Large intestine (tissue), 3 donors: ENCODE measurements around the gene DBI. TPM values are rescaled to one million over a fixed set of nuclear protein-coding genes. Genes with fewer than 3 reads are reported as not detected.
"Not testable (repeated sequence)": the region's sequence is repeated elsewhere in the genome, so short reads cannot be mapped to it uniquely, and the experiment has no call there.

ENCODE experiments used
- DNase-seq, 2 donors: peaks; one replicate each; pipeline versions ENCODE4 v3.0.0 to v3.0.0-alpha.2; 2013
- H3K27ac ChIP-seq: one replicate; pipeline ENCODE4 v1.5.1; 2013; ENCODE audit warnings: low read length
- H3K27me3 ChIP-seq: 2 replicates; pipeline ENCODE4 v1.6.1; 2013; ENCODE audit warnings: low read length; ENCODE audit not compliant: control insufficient read depth, insufficient read depth
- H3K36me3 ChIP-seq: 2 replicates; pipeline ENCODE4 v1.6.1; 2013; ENCODE audit warnings: low read length; ENCODE audit not compliant: control insufficient read depth, insufficient read depth
- H3K4me1 ChIP-seq: one replicate; pipeline ENCODE4 v1.6.1; 2013; ENCODE audit warnings: low read length; ENCODE audit not compliant: control insufficient read depth, insufficient read depth
- H3K4me3 ChIP-seq: one replicate; pipeline ENCODE4 v1.5.1; 2013; ENCODE audit warnings: low read length
- H3K9me3 ChIP-seq: one replicate; pipeline ENCODE4 v1.6.1; 2013; ENCODE audit warnings: mild to moderate bottlenecking, low read depth, low read length, moderate library complexity; ENCODE audit not compliant: control insufficient read depth
- WGBS: methylation state at CpG from one replicate; pipeline ENCODE4 v1.1.5; 2013; ENCODE audit warnings: low lambda C conversion rate; ENCODE audit not compliant: insufficient coverage; 5-methylcytosine and 5-hydroxymethylcytosine counted together
- polyA plus RNA-seq: library from polyadenylated mRNA; unstranded; fragments of 120-200 nt; gene quantifications from one replicate; pipeline ENCODE4 v1.2.1, GENCODE V29; 2013

The DBI gene
- polyA plus RNA-seq, 1 donor: 377 TPM

DNA sequence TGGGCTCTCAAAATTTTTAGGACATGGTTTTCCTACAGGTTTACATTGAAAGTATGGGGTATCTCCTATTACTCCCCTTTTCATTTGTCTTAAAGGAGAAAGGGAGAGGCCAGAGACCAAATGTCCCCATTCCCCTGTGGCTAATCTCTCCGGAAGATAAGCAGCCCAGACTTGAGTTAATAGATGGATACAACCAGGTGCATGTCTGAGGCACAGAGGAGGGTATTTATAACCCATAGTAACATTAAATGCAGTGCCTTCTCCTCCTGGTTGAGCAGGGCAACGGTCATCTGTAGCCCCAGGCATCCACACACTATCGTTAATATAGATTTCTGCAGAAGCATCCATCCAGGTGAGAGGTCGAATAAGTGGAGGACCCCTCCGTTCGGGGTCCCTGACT, 9.6 kb downstream of the DBI start:
- H3K9me3 ChIP-seq, H3K4me1 ChIP-seq, H3K4me3 ChIP-seq, H3K27ac ChIP-seq, H3K27me3 ChIP-seq, DNase-seq: not testable (repeated sequence)
- peaks cover 24% of the 10 kb centered on the region for H3K36me3 ChIP-seq
- no CpG with 5 or more reads among the region's 6 CpGs for WGBS

DNA sequence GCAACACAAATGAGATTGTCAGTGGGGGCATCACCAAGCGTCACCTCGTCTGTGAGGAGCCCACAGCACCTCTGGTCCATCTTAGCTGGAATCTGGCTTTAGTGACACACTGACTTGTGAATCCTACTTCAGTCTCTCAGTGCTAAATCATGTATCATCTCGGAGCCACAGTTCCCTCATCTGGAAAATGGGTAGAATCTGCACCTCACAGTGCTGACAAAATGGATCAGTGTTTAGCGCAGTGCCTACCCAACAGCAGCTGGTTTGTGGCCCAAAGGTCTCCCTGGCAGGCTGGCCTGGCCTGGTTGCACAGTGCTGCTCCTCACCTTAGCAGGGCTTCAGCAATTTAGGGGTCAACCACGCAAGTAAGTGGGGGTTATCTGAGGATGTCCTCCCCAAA, 10.0 kb downstream of the DBI start:
- Histone ChIP-seq H3K27me3 (no peaks in the 10 kb centered on the region), H3K4me1 (peaks cover 7% of the 10 kb centered on the region), H3K9me3 (peaks cover 6% of the 10 kb centered on the region), H3K27ac (no peak overlapping the region), H3K36me3 (peaks cover 20% of the 10 kb centered on the region), H3K4me3 (no peak overlapping the region)
- no peak for DNase-seq
- WGBS: 100% methylated on average over 1 of the region's 5 CpGs

DNA sequence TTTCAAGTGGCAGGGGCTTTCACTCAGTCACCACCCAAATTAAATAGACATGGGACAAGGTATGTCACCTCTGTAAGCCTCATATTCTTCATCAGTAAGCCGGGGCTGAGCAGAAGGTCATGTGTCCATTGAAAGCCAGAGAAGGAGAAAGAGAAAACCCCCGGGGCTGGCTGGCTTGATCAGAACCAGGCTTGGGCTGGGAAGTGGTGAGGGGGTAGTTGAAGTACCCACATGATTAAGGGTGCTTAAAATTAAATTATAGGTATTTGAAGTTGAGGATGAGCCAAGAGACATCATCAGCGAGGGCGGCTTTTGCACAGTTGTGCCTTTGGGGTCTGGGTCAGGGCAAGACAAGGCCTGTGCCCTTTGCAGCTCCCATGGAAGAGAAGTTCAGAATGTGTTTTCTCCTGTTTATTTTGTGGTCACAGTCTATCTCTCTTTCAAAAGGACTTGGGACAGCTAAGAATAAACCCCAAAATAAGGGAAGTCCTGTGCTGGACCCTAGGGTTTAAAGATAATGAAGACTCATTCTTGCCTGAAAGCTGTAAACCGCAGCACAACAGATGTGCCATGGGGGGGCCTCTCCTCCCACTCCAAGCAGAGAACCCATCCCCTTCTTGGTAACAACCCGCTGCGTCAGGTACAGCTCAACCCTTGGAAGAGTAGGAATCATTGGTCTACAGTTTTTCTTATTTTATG, 10.7 kb downstream of the DBI start:
- H3K27me3 ChIP-seq: no peaks in the 10 kb centered on the region
- peaks cover 6% of the 10 kb centered on the region for H3K9me3 ChIP-seq
- no peak for DNase-seq
- H3K4me1 ChIP-seq: peaks cover 7% of the 10 kb centered on the region
- H3K36me3 ChIP-seq: peaks cover 14% of the 10 kb centered on the region
- H3K4me3 ChIP-seq: no peak overlapping the region
- no peak overlapping the region for H3K27ac ChIP-seq
- WGBS: no CpG with 5 or more reads among the region's 7 CpGs

DNA sequence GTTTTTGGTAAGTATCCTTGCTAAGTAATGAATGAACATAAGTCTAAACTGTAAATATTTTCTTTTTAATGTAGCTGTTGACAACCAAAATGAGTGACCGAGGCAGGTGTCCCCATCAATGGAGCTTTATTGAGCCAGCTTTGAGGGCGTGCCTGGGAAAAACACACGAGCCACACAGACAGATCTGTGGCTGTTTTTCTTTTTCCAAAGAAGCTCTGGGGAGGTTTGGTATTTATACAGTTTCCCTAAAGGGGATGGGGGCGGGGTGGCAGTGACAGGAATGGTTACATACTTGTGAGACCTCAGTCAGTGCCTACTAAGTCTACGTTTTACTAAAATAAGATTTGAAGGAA, 11.2 kb downstream of the DBI start:
- 20% methylated on average over 1 of the region's 5 CpGs for WGBS
- no peaks in the 10 kb centered on the region for H3K27me3 ChIP-seq
- DNase-seq: no peak

DNA sequence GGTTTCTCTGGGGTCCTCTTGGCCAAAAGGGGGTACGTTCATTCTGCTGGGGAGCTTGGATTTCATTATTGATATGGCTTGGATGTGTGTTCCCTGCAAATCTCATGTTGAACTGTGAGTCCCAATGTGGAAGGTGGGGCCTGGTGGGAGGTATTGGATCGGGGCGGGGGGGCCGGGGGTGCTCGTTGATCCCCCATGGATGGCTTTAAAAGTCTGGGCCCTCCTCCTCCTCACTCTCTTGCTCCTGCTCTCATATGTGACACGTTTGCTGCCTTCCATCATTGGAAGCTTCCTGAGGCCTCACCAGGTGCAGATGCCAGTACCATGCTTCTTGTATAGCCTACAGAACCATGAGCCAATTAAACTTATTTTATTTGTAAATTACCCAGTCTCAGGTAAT, 11.8 kb downstream of the DBI start:
- H3K27ac ChIP-seq: no peak overlapping the region
- no peaks in the 10 kb centered on the region for H3K9me3 ChIP-seq
- no peak overlapping the region for H3K4me3 ChIP-seq
- WGBS: no CpG with 5 or more reads among the region's 6 CpGs
- DNase-seq: no peak
- H3K36me3 ChIP-seq: peaks cover 3% of the 10 kb centered on the region
- no peaks in the 10 kb centered on the region for H3K27me3 ChIP-seq
- H3K4me1 ChIP-seq: peaks cover 7% of the 10 kb centered on the region

More for the DNA sequence above, 11.2 kb downstream of the DBI start:
- peaks cover 7% of the 10 kb centered on the region for H3K4me1 ChIP-seq
- H3K9me3 ChIP-seq: peaks cover 6% of the 10 kb centered on the region
- no peak overlapping the region for H3K27ac ChIP-seq
- H3K36me3 ChIP-seq: peaks cover 9% of the 10 kb centered on the region
- H3K4me3 ChIP-seq: no peak overlapping the region

DNA sequence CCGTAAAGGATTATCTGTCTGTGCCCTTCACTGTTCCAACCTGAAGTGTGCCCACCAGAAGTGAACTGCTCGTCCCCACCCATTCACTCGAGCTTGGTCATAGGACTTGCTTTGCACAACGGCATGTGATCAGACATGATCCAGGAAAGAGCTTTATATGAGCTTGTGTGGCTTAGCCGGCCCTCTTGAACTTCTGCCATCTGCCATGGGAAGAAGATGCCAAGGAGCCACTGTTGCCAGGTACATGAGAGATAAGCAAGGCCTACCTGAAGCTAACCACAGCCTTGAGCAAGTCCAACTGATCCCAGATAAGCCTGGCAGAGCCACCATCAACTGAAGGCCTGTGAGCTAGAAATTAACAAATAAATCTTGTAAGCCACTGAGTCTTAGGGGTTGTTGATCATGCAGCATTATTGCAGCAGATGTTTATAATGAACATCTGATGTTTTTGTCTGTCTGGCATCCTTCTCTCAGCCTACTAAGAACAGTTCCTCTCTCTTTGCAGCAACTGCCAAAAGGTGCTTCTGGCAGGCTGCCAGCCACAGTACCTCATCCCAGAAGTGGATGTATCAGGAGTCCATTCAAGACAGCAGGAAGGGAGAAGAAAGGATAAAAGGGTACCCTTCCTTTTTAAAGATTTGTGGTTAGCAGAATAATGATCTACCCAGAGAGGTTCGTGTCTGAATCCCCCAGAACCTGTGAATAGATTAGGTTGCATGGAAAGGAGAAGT, 16.8 kb downstream of the DBI start:
- DNase-seq: no peak
- no peak overlapping the region for H3K27ac ChIP-seq
- H3K36me3 ChIP-seq: no peaks in the 10 kb centered on the region
- no peaks in the 10 kb centered on the region for H3K27me3 ChIP-seq
- no CpG with 5 or more reads among the region's 6 CpGs for WGBS
- peaks cover 15% of the 10 kb centered on the region for H3K4me1 ChIP-seq
- H3K9me3 ChIP-seq: no peaks in the 10 kb centered on the region
- H3K4me3 ChIP-seq: no peak overlapping the region

DNA sequence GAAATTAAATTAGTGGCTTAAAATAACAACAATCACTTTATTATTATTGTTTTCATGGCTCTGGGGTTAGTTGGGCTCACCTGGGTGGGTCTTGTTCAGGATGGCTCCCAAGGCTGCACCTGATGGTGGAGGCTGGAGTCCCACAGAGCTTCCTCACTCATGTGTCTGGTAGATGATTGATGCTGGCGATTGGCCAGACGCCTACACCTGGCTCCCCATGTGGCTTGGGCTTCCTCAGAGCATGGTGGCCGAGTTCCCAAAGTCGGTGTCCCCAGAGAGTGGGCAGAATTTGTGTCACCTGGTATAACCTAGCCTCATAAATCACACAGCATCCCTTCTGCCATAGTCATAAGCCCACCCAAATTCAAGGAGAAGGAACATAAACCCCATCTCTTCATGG, 18.2 kb downstream of the DBI start:
- H3K27me3 ChIP-seq: no peaks in the 10 kb centered on the region
- no peak for DNase-seq
- H3K9me3 ChIP-seq: no peaks in the 10 kb centered on the region
- no peak overlapping the region for H3K27ac ChIP-seq
- H3K4me3 ChIP-seq: no peak overlapping the region
- H3K36me3 ChIP-seq: no peaks in the 10 kb centered on the region
- peaks cover 22% of the 10 kb centered on the region for H3K4me1 ChIP-seq
- no CpG with 5 or more reads among the region's 4 CpGs for WGBS

DNA sequence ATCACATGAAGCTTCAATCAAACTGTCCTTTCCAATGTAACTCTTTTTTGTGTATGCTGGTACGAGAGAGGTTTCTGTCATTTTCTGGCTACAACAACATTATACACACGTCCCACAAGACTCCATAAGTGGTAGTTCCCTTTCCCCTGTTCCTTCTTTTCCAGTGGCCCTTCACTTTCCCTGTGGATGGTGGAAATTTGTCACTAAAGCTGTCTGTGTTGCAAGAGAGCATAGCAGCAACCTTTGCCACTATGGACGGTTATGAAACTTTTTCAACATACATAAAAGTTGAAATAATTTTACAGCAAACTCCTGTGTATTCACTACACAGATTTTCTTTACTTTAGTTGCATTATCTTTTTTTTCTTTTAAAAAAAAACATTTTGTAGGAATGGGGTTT, 18.7 kb downstream of the DBI start:
- peak in 1 of 2 donors; percentile 46 for DNase-seq
- H3K27me3 ChIP-seq: no peaks in the 10 kb centered on the region
- no peaks in the 10 kb centered on the region for H3K9me3 ChIP-seq
- WGBS: no CpG with 5 or more reads among the region's 3 CpGs
- H3K36me3 ChIP-seq: no peaks in the 10 kb centered on the region
- H3K4me3 ChIP-seq: no peak overlapping the region
- H3K4me1 ChIP-seq: peaks cover 22% of the 10 kb centered on the region
- no peak overlapping the region for H3K27ac ChIP-seq

DNA sequence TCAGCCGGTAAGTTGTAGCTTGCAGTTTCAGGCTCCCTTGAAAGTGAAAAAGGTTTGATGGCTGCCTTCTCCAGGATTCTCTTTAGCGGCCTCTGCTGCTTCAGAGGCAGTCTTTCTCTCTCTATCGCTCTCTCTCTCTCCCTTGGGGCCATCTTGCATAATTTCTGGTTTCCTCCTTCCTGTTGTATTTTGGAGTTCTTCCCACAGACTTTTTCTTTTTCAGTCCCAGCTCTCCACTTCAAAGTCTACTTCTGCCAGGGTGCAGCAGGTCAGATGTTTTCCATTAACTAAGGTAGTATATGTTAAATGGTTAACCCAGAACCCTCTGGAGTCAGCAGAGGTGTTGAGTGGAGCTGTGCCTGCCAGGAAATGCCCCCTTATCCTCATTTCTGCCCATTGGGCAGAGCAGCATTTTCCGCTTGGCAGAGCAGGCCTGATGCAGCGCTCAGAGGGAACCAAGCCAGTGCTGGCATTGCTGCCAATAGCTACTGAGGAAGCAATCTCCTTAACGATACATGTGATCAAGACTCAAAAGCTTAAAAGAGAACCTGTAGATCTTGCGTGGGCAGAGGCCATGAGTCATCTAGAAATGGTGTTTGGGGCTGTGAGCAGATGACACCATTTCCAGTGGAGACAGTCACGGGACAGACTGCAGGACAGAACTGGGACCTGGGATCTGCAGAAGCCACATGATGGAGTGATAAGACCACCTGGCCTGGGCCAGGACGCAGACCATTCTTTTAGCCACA, 20.8 kb downstream of the DBI start:
- peak; percentile 60 to 88 for DNase-seq
- Histone ChIP-seq H3K9me3 (no peaks in the 10 kb centered on the region), H3K4me3 (no peak overlapping the region), H3K4me1 (peaks cover 22% of the 10 kb centered on the region), H3K27ac (peak overlapping the region; percentile 82), H3K36me3 (no peaks in the 10 kb centered on the region), H3K27me3 (no peaks in the 10 kb centered on the region)
- 40% methylated on average over 2 of the region's 9 CpGs for WGBS

DNA sequence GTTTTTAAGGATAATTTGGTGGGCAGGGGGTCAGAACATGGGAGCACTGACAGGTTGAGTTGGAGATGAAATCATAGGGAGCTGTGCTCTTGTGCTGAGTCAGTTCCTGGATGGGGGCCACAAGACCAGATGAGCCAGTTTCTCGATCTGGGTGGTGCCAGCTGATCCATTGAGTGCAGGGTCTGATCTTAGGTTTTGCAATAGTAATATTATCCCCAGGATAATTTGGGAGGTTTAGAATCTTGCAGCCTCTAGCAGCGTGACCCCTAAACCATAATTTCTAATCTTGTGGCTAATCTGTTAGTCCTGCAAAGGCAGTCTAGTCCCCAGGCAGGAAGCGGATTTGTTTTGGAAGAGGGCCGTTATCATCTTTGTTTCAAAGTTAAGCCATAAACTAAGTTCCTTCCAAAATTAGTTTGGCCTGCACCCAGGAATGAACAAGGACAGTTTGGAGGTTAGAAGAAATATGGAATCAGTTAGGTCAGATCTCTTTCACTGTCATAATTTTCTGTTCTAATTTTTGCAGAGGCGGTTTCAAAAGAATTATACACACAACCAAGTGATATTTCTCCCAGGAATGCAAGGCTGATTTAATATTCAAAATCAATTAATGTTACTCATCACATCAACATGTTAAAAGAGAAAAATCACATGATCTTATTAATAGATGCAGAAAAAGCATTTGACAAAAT, 23.0 kb downstream of the DBI start:
- DNase-seq: peak in 1 of 2 donors; percentile 49
- Histone ChIP-seq H3K9me3 (no peaks in the 10 kb centered on the region), H3K4me1 (peaks cover 22% of the 10 kb centered on the region), H3K36me3 (no peaks in the 10 kb centered on the region), H3K27ac (no peak overlapping the region), H3K4me3 (no peak overlapping the region), H3K27me3 (no peaks in the 10 kb centered on the region)
- WGBS: 46% methylated on average over 2 of the region's 5 CpGs
